ENCODE data around the gene CACHD1. TPM values are rescaled to one million over a fixed set of nuclear protein-coding genes. Genes with fewer than 3 reads are reported as not detected.

The CACHD1 gene
- total and polyA plus RNA-seq, 8 donors = 2.9 to 7.1 (median 5.2) TPM

DNA sequence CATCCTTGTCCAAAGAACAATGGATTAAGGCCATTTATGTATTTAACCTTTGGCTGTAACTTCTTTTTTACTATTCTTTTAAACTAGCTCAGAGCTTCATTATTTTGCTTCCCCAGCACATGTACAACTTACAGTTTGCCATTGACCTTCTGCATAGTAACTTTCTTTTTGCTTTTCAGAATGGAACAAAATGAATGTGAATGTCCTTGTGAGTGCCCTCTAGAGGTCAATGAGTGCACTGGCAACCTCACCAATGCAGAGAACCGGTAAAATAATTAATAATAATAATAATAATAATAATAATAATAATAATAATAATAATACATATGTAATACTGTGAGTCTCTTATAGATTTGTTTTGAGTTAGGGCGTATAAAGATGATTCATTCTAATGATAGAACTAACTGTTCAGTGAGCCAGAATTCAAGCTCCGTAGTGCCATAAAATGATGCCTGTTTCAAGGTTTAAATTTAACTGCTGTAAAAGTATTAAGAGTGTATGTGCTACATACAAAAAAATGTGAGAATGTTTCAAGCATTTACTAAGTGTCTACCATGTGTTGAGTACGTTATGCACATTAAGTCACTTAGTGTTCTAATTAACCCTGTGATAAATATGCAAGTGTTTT, 205.9 kb downstream of the CACHD1 start:
- peaks cover 0 to 7% (median 0%) of the 10 kb centered on the region in 3 donors for H3K36me3 ChIP-seq
- ATAC-seq = peak in 3 of 4 donors; percentile 62 to 76 (median 66)

DNA sequence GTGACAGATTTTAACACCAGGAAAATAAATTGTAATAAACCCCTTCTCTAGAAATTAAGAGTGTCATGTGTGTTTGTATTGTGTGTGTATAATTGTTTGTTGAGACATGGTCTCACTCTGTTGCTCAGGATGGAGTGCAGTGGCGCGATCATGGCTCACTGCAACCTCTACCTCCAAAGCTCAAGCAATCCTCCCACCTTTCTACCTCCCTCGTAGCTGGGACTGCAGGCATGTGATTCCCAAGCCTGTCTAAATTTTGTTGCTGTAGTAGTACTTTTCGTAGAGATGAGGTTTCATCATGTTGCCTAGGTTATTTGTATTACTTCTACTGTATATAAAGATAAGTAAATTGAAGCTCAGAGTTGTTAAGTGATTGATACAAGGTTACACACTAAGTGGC, 206.5 kb downstream of the CACHD1 start:
- Histone ChIP-seq H3K4me1 (no peaks in the 10 kb centered on the region), H3K27ac (no peak overlapping the region), H3K9me3 (no peaks in the 10 kb centered on the region), H3K4me3 (no peak overlapping the region), H3K27me3 (no peaks in the 10 kb centered on the region), H3K36me3 (peaks cover 0 to 7% (median 0%) of the 10 kb centered on the region in 3 donors)
- intact Hi-C loops (cut with DNase I) = loop anchor here in 2 of 3 donors (5.0 to 10.0 kb wide), 2 partner anchors 404 to 412 kb away; no protein-coding TSS in a partner anchor
- no peak for DNase-seq
- FAIRE-seq = no peak
- 93 to 95% methylated on average over 4 of the region's 4 CpGs for WGBS, 2 donors
- TF ChIP-seq, protein P1, sequence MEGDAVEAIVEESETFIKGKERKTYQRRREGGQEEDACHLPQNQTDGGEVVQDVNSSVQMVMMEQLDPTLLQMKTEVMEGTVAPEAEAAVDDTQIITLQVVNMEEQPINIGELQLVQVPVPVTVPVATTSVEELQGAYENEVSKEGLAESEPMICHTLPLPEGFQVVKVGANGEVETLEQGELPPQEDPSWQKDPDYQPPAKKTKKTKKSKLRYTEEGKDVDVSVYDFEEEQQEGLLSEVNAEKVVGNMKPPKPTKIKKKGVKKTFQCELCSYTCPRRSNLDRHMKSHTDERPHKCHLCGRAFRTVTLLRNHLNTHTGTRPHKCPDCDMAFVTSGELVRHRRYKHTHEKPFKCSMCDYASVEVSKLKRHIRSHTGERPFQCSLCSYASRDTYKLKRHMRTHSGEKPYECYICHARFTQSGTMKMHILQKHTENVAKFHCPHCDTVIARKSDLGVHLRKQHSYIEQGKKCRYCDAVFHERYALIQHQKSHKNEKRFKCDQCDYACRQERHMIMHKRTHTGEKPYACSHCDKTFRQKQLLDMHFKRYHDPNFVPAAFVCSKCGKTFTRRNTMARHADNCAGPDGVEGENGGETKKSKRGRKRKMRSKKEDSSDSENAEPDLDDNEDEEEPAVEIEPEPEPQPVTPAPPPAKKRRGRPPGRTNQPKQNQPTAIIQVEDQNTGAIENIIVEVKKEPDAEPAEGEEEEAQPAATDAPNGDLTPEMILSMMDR (IDR thresholded peaks at IDR 0.05) = no peak
- ATAC-seq = no peak

More for the DNA sequence above, 205.9 kb downstream of the CACHD1 start:
- intact Hi-C loops (cut with DNase I) = loop anchor here in 2 of 3 donors (5.0 to 10.0 kb wide), 2 partner anchors 404 to 411 kb away; no protein-coding TSS in a partner anchor
- Histone ChIP-seq H3K9me3 (no peaks in the 10 kb centered on the region), H3K4me1 (no peaks in the 10 kb centered on the region), H3K27me3 (no peaks in the 10 kb centered on the region), H3K27ac (no peak overlapping the region), H3K4me3 (no peak overlapping the region)
- DNase-seq = no peak
- FAIRE-seq = peak; percentile 80
- 61 to 66% methylated on average over 4 of the region's 4 CpGs for WGBS, 2 donors
- TF ChIP-seq, protein P1 (IDR thresholded peaks at IDR 0.05) = peak; percentile 48 to 73 (median 60)

DNA sequence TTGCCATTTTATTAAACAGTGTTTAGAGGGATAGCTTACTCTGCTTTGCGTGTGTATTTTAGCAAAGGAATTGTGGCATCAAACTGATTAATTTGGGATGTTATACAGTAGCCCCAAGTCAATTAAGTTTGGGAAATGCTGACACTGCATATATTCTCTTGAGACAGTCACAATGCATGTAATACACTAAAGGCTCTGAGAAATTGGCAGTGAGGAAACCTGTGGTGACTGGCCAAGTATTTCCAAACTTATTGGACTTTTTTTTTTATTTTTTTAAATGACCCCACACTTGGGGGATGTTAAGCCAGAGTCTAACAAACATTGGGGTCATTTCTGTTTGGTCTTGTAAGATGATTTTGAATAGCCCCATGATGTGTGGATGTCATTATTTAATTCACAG, 207.6 kb downstream of the CACHD1 start:
- Histone ChIP-seq H3K27ac (no peak overlapping the region), H3K36me3 (peaks cover 0 to 7% (median 7%) of the 10 kb centered on the region in 3 donors), H3K4me3 (no peak overlapping the region), H3K4me1 (no peaks in the 10 kb centered on the region), H3K27me3 (no peaks in the 10 kb centered on the region), H3K9me3 (no peaks in the 10 kb centered on the region)
- ATAC-seq (no peak), DNase-seq (no peak), FAIRE-seq (no peak)
- WGBS, 2 donors = 79 to 82% methylated on average over 1 of the region's 1 CpG
- TF ChIP-seq, protein P1 (IDR thresholded peaks at IDR 0.05) = no peak
- intact Hi-C loops (cut with DNase I) = loop anchor here in 2 of 3 donors (5.0 to 10.0 kb wide), 2 partner anchors 405 to 413 kb away; no protein-coding TSS in a partner anchor

DNA sequence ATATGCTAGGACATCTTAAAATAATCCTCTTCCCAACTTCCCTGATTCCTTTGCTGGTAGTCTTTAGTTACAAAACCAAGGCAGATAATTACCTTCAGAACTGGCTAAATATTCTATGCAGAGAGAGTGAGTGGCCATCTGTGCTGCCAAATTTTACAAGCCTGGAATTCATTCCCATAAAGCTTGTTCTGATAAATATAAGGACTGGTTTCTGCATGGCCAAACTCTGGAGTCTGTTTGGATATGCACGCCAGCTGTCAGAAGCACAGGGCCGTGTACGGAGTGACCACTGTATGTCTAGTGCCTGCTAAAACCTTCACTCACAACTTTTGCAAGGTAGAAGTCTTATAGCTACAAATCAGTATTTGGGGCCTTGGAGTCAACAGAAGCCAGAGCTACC, 208.4 kb downstream of the CACHD1 start:
- Histone ChIP-seq H3K27me3 (no peaks in the 10 kb centered on the region), H3K9me3 (no peaks in the 10 kb centered on the region), H3K4me3 (no peak overlapping the region), H3K27ac (no peak overlapping the region), H3K4me1 (no peaks in the 10 kb centered on the region), H3K36me3 (peaks cover 0 to 10% (median 7%) of the 10 kb centered on the region in 3 donors)
- WGBS, 2 donors = 85 to 89% methylated on average over 3 of the region's 3 CpGs
- intact Hi-C loops (cut with DNase I) = loop anchor here in 2 of 3 donors (5.0 to 10.0 kb wide), 2 partner anchors 406 to 414 kb away; no protein-coding TSS in a partner anchor
- FAIRE-seq (no peak), ATAC-seq (no peak), DNase-seq (no peak)
- TF ChIP-seq, protein P1 (IDR thresholded peaks at IDR 0.05) = no peak

DNA sequence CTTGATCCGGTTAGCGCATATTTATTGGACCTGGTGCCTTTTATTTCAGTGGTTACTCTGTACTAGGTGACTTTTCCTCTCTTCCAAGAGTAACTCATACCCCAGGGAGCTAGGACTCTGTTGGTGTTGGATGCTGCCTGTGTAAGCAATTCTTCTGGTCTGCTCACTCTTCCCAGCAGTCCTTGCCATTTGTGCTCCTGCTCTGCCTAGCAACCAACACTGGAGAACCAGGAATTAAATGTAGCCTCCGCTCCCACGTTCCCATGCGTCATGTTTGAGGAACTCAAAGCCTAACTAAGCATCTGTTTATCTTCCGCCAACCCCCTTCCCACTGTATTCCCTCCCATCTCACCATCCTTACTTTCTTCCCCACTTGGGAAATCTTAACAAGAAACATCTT, 209.2 kb downstream of the CACHD1 start:
- Histone ChIP-seq H3K36me3 (peaks cover 0 to 12% (median 7%) of the 10 kb centered on the region in 3 donors), H3K9me3 (no peaks in the 10 kb centered on the region), H3K4me3 (no peak overlapping the region), H3K4me1 (no peaks in the 10 kb centered on the region), H3K27me3 (no peaks in the 10 kb centered on the region), H3K27ac (no peak overlapping the region)
- intact Hi-C loops (cut with DNase I) = loop anchor here in 2 of 3 donors (5.0 to 10.0 kb wide), 2 partner anchors 407 to 414 kb away; no protein-coding TSS in a partner anchor
- peak in 2 of 4 donors; percentile 78 to 82 for ATAC-seq
- TF ChIP-seq, protein P1 (IDR thresholded peaks at IDR 0.05) = no peak
- DNase-seq = no peak
- FAIRE-seq = no peak
- WGBS, 2 donors = 90 to 94% methylated on average over 6 of the region's 6 CpGs
